Right renal cortex interstitium (tissue), 3 donors: ENCODE data around the gene PNMA8B. TPM values are rescaled to one million over a fixed set of nuclear protein-coding genes. Genes with fewer than 3 reads are reported as not detected.
"Not testable (repeated sequence)": the region's sequence is repeated elsewhere in the genome, so short reads cannot be mapped to it uniquely, and the experiment has no call there.

Experiments used
- DNase-seq, 3 donors: peaks; one replicate each; pipeline ENCODE4 v3.0.0-alpha.2; 2013; ENCODE audit warnings: low read depth in 3 of 3, low spot score in 2 of 3
- polyA plus RNA-seq, 3 donors: library from polyadenylated mRNA; unstranded; fragments of 120-200 nt; gene quantifications; one replicate each; pipeline ENCODE4 v1.2.1, GENCODE V29; 2013; ENCODE audit not compliant: insufficient read length in 3 of 3

Gene PNMA8B
- polyA plus RNA-seq, 3 donors, result 3.8 to 4.2 (median 3.9) TPM

DNA sequence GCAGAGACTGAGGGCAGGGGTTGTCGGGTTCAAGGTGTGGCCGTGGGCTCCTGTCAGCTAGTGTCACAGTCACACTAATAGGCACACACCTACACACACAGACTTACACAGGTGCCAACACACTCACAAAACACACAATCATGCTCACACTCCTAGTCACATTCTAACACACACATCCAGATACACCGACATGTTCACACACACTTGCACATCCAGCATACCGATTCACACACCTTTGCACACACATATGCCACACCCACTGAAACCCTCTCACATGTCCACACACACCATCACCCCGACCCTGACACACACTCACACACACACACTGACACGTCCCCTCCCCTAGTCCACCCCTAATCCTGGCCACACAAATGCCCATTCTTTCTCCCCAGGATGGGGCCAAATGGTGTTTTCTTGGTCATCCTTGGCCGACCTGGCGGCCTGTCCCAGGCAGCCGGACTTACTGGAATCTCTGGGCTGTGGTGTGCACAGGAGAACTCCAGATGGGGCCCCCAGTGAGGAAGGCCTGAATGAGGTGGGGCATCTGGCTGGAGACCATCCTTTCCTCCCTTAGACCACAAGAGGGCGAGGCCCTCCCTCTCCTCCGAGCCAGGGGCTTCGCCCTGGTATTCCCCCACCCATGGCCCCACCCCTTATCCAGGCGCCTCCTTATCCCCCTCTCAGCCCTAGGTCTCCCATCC, 19.1 kb upstream of the PNMA8B start:
- no peak for DNase-seq

DNA sequence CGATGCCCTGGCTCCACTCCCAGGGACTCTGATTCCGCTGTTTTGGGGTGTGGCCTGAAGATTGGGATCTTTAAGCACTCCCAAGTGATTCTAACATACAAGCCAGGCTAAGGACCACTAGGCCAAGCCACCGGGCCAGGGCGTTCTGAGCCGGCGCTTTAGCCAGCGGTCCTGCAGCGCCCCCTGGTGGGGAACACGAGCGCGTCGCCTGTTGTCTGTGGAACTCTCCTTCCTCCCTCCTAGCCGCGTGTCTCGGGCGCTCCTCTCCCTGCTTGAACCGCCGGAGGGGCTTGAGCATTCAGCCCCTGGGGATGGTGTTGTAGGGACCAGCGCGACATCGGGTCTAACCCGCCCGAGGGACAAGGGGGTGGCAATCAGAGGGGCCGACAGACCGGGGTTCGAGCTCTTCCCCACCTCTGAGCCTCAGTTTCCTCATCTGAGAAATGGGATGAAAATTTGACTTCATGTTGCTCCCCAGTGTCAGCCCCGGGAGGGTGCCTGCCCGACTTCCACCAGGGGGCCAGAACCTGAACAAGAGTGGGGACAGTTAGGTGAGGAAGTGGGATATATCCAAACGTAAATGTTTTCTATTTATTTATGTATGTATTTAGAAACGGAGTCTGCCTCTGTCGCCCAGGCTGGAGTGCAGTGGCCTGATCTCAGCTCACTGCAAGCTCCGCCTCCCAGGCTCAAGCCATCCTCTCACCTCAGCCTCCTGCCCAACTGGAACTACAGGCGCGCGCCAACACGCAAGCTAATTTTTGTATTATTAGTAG, 18.0 kb upstream of the PNMA8B start:
- peak in 1 of 3 donors; percentile 49 for DNase-seq

DNA sequence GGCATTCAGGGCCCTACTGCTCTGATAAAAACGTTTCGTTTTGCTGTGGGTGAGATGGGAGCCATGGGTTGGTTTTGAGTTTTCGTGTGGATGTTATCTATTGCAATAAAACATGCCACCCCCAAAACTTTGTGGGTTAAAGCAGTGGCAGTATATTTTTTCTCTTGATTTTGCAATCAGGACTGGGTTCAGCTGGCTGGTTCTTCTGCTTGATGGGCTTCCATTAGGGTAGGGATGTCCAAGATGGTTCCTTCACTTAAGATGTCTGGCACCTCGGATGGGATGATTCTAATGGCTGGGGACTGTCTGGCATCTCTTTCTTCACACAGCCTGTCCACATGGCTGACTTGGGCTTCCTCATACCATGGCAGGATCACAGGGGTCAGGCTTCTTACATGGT, 15.6 kb upstream of the PNMA8B start:
- DNase-seq, result no peak

DNA sequence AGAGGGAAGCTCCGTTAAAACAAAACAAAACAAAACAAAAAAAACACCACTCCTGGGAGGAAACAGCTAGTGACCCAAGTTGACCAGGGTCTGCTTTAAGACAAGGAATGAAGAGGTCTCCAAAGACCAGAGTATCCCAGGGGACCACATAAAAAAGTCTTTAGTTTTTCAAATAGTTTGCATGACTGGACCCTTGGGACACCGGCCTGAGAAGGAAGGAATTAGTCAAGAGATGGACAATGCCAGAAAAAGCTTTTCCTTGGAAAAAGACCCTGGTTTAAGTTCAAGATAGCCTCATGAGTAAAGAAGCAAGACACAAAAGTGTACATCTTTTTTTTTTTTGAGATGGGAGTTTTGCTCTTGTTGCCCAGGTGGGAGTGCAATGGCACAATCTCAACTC, 12.5 kb upstream of the PNMA8B start:
- DNase-seq, result no peak

DNA sequence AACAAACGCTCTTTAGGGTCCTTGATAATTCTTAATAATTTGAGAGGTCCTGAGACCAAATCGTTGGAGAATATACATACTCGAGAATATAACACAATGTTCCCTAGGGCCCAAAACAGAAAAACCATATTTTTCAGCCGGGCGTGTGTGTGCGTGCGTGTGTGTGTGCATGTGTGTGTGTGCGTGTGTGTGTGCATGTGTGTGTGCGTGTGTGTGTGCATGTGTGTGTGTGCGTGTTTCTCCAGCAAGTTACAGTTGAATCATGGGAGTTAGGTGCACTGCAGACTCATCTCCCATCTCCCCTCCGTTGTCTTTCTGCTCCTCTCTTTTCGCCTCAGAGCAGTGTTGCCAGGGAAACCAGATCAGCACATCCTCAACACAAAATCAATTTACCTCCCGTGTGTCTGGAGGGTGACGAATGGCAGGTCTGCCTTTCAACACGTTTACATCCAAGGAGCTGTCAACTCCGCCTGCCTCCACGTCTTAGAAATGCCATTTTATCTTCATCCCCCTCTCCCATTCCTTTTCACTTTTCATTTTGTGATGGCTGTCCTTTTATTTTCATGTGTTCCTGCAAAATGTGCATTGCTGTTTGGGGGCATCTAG, 8.3 kb upstream of the PNMA8B start:
- no peak for DNase-seq

DNA sequence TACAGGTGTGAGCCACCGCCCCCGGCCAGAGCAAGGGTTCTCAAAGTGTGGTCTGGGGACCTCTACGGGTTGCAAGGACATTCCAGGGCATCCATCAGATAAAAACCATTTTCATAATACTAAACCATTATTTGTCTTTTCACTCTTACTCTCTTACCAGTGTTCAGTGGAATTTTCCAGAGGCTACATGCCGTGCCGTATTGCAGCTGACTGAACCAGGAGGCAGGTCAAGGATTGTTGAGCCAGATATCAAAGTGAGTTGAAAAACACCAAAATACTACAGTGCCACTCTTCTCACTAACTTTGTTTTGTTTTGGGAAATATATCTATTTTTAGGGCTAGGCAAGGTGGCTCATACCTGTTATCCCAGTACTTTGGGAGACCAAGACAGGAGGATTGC, 7.2 kb upstream of the PNMA8B start:
- DNase-seq, result no peak

DNA sequence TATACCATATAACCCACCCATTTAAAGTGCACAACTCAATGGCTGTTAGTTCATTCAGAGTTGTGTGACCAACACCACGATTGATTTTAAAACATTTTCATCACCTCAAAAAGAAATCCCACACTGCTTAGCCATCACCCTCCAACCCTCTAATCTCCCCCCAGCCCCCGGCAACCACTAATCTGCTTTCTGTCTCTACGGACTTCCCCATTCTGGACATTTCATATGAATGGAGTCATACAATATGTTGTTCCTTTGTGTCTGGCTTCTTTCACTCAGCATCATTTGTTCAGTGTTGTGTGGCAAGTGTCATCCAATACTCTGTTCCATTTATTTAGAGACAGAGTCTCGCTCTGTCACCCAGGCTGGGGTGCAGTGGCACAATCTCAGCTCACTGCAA, 4.0 kb upstream of the PNMA8B start:
- DNase-seq, result no peak

DNA sequence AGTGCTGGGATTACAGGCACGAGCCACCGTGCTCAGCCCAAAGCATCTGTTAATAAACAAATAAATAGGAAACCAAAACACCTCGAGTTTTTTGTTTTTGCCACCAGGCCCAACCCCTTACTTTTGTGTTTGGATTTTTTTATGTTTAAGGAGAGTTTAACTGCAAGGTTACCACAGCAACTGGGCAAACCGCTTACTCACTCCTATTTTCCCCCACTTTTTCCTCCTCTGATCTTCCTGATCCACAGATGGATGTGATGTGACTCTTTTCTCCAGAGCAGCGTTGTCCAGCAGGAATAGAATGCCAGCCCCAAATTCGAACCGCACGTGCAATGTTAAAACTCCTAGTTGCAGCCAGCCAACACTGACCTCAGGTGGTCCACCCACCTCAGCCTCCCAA, 2.1 kb upstream of the PNMA8B start:
- no peak for DNase-seq

DNA sequence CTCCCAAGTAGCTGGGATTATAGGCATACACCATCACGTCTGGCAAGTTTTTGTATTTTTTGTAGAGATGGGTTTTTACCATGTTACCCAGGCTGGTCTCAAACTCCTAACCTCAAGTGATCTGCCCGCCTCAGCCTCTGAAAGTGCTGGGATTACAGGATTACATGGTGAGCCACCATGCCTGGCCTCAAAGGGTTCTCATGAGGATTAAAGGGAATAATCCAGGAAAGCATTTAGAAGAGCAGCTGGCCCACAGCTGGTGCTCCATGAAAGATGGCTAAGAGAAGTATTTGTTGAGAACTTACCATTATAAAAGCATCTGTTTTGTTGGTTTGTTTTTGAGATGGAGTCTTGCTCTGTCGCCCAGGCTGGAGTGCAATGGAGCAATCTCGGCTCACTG, 1.2 kb upstream of the PNMA8B start:
- DNase-seq, result not testable (repeated sequence)

DNA sequence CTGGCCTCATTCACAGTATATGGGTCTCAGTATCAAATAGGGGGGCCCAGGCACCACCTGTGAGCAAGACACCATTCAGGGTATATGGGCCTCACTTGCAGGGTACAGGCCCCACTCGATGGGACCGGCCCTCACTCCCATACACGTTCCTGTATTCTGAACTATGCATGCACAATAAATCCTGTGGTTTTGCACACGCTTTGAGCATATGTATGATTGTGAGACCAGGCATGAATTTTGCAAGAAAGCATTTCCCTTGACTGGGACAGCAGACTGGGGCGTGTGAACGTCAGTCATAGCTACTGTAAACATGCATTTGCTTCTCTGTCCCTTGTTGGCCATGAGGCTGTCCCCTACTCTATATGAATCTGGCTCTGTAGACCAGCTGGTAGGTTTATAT, 637 bp upstream of the PNMA8B start:
- DNase-seq, result no peak

DNA sequence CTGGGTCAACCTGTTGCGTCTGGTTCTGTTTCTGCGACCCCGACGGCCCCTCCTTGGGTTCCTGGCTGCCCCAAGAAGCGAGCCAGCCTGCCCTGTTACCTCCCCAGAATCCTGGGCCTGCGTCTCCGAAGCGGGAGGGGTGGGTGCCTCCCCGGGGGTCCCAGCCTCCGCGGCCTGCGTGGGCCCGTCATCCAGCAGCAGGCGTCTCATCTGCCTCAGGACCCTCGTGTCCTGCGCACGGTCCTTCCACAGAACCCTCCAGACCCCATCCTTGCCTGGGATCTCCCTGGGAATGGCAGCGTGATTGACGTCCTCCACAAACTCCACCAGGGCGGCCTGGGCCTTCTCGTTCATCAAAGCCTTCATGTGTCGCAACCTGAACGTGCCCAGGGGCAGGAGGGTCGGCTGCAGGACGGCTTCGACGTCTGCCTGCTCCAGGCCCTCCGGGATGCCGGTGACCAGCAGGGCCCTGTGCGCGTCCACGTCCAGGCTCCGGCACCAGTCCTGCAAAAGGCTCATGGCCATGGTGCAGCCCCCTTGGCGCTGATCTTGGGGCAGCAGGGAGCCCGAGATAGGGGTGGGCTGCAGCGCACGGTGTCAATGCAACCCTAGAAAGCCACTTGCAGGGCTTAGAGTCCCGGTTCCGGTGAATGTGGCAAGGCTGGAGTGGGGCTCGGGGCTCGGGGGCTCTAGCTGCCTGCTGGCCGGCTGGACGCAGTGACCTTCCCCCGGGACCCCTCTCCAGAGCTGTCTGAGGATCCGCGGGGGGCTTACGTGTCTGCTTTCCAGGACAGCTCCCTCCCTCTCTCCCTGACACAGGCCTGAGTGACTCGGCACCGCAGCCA, 504 bp downstream of the PNMA8B start:
- DNase-seq, result no peak

DNA sequence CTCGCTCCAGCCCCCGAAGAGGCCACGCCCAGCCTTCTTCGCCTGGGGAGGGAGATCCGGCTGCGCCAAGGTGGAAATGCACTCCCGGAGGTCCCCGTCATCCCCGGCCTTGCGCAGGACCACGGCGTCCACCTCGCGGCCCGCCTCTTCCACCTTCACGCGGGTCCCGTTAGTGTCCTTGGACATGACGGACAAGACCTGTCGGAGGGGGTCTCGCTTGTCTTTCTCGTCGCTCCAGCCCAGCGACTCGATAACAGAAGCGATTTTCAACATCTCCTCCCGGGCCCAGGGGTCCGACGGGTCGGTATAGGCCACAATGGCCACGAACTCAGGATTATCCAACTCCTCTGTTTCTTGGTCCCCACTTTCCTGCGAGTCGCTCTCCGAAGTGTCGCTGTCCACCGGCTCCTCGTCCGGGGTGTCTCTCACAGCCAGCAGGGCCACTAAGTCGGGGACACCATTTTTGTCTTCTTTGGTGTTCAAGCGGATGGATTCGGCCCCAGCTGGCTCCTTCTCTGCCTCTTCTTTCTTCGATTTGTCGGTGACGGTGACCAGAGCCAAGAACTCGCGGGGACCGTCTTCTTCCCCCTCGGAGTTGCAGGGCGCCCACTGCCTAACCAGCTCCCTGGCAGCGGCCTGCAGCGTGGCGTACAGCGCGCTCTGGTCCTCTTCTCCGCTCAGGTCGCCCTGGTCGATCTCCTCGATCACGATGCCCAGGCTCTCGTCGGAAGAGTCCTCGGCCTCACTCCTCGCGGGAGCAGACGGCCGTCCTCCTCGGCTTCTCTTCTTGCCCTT, 1.3 kb downstream of the PNMA8B start:
- DNase-seq, result no peak

DNA sequence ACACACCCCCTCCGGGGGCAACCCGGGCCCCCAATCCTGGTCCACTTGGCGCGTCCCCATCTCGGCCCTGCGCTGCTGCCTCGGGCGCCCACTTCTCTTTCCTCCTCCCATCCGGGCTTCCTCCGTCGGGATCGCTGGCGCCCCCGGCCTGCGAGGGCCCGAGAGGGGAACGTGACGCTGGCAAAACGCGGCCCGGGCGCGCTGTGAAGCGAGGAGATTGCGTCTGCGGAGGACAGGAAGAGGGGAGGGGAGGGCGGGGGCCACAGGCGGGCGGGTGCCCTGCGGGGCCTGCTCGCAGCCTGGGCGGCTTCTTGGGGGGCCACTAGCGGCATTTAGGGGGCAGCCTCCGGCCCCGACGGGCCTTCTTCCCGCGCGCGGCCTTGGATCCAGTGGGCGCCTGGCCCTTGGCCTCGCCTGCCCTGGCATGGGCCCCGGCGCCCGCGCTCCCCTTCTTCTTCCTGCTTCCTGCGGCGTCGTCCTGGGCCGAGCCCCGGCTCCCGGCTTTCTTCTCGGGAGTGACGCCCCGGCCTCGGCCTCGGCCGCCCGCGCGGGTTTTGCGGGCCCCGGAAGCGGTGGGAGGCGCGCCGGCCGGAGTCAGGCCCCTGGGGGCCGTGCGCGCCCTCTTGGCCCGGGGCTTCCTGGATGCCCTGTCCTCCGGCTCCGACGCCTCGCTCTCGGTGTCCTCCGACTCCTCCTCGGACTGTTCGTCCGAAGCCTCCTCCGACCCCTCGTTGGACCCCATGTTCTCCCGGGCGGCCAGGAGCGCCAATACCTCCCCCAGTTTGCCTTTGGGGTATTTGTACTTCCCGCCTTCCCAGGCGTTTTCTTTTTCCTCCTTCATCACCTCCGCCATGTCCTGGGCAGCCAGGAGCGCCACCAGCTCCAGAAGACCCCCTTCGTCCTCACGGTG, 2.2 kb downstream of the PNMA8B start:
- no peak for DNase-seq

DNA sequence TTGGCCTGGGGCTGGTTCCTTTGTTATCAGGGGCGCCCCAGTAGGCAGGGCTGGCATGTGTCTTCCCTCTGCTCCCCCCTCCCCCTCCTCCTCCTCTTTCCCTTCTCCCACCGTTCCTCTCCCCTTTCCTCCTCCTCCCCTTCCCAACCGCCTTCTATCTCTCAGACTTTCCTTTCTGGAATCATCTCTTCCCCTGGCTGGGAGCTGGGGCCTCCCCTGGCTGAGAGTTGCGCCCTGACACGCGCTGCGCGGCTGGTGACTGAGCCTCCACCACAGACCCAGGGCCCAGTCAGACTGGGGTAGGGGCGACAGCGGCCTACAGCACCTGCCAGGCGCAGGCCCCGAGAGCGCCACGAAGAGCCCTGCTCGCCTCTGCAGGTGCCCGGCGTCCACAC, 2.8 kb downstream of the PNMA8B start:
- DNase-seq, result no peak

DNA sequence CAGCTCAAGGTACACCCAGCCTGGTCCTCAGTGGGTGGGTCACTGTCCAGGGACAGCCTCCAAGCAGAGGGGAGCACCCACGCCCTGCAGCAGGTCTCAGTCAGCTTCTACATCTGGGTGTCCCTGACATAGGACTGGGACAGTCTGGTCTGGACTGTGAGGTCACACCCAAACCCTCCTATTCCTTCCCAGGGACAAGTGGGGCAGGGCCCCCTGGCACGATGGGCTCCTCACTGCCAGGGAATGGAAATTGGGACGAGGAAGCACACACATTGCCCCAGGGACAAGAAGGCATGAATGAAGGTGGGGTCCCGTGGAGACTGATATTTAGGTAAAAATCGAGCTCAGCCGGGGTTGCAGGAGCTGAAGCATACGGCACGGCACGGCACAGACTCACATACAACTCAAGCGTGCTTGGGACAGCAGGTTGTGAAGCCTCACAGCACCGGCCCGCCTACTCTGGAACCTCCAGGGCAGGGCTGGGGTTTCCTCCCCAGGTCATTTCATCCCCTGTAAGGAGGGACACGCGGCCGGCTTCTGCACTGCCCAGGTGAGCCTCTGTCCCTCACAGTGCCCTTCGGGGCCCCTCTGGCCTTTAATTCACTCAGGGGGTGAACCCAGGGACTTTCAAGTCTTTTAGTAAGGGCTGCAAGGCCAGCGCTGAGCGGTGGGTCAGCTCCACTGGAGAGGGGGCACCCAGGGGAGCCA, 3.5 kb downstream of the PNMA8B start:
- DNase-seq, result no peak

DNA sequence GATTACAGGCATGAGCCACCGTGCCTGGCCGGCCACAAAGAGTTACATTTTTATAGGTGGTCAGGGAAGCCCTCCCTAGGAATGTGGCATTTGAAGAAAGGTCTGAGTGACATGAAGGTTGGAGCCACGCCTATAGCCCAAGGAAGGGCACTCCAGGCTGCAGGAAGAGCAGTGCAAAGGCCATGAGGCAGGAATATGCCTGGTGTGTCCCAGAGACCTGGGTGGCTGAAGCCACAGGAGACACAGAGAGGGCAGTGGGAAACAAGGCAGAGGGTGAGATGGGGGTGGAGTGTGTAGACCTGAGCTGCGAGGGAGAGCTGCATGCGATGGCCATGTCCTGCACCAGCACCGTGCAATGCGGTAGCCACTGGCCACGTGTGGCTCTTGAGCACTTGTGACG, 4.9 kb downstream of the PNMA8B start:
- no peak for DNase-seq

DNA sequence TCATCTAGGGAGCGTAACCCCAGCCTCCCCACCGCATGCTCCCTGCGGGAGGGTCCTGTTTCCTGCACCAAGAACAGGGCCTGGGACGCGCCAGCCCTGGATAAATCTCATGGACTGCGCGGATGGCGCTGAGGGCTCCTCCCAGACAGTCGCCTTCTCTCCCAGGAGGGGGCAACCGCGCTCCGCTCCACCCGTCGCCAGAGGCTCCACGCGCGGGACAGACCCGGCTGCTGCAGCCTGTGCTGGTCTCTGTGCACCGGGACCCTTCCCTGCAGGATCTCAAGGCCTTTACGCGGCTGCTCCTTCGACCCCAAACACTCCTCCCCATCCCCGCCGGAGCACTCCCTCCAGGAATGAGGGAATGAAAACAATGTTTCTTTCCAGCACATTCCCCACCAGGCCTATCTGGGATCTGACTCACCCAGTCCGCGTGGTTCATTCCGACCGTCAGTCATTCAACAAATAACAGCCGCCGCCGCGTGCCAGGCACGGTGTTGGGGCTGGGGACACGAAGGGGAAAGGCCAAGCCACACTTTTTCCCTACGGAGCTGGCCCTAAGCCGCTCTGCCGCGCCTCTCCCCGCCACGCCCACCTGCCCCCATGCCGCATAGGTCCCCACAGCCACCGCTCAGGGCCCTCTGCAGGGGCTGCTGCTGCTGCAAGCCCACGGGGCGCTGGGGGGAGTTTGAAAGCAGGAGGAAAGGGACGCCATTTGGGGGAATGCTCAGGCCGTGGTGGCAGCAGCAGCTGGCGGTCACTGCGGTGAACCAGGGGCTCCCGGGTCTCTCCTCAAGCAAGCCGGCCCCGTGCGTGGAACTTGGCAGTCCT, 6.0 kb downstream of the PNMA8B start:
- no peak for DNase-seq

DNA sequence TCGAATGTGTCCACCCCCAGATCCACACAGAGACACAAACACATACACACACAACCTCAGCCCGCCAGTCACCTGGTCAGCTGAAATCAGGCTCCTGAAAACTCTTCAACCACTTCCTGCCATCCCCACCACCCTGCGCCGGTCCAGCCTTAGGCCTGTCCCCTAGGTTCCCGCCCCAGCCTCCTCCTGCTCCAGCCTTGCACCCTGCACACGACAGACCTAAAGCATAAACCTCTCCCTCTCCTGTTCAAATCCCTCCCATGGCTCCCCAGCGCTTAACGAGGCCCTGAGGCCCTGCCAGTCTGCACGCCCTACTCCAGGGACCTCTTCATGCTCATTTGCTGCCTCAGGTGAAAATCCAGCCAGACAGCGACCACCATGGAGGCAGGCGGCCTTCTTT, 7.1 kb downstream of the PNMA8B start:
- DNase-seq, result no peak
